ENCODE data around the gene FAM210B.

- TF ChIP-seq EP300 (IDR thresholded peaks at IDR 0.05; ENCODE audit: borderline replicate concordance), result no peak
- TF ChIP-seq FOXM1 (IDR thresholded peaks at IDR 0.05; ENCODE audit: borderline replicate concordance, low read depth), result no peak
- no peak for TF ChIP-seq ZBTB7A (IDR thresholded peaks at IDR 0.05; ENCODE audit: low read depth)
- no peak for TF ChIP-seq TEAD4 (IDR thresholded peaks at IDR 0.05)
- no peak for TF ChIP-seq MAX (IDR thresholded peaks at IDR 0.05)
- TF ChIP-seq NFIC (IDR thresholded peaks at IDR 0.05), result no peak
- TF ChIP-seq YY1 (IDR thresholded peaks at IDR 0.05; ENCODE audit: low read depth), result no peak
- TF ChIP-seq REST (IDR thresholded peaks at IDR 0.05; ENCODE audit: low read depth), result no peak
Observed at GRCh38 chr20:56389807-56390206, 31.0 kb downstream of the FAM210B start.

All from Ishikawa (cell line).